WERI-Rb-1 (cell line): ENCODE results near the gene SLC49A3.

Experiments
- DNase-seq: peaks from one replicate; pipeline ENCODE4 v3.0.0-alpha.2; 2020
- H3K27ac ChIP-seq: fragments of 250-450 bp; sonication (Bioruptor Pico); 2 replicates; pipeline ENCODE4 v1.5.1; 2020; ENCODE audit warnings: mild to moderate bottlenecking, moderate library complexity
- H3K27me3 ChIP-seq: fragments of 250-450 bp; sonication (Bioruptor Pico); 2 replicates; pipeline ENCODE4 v1.5.1; 2021; ENCODE audit warnings: mild to moderate bottlenecking, low read depth, moderate library complexity; ENCODE audit not compliant: insufficient read depth, severe bottlenecking
- H3K36me3 ChIP-seq: fragments of 250-450 bp; sonication (Bioruptor Pico); 2 replicates; pipeline ENCODE4 v1.5.1; 2020; ENCODE audit warnings: mild to moderate bottlenecking, moderate library complexity
- H3K4me3 ChIP-seq: 2 replicates; pipeline ENCODE4 v1.5.1; 2011; ENCODE audit warnings: low read depth, mild to moderate bottlenecking, control low read depth, low read length
- H3K9me3 ChIP-seq: fragments of 250-450 bp; sonication (Bioruptor Pico); 2 replicates; pipeline ENCODE4 v1.5.1; 2021; ENCODE audit warnings: mild to moderate bottlenecking, moderate library complexity; ENCODE audit not compliant: severe bottlenecking
- TF ChIP-seq, protein P1 (sequence below): IDR thresholded peaks from 2 replicates; pipeline ENCODE4 v1.5.1; 2011; ENCODE audit warnings: low read depth, mild to moderate bottlenecking, control low read depth, inconsistent platforms, low read length

The SLC49A3 gene

DNA sequence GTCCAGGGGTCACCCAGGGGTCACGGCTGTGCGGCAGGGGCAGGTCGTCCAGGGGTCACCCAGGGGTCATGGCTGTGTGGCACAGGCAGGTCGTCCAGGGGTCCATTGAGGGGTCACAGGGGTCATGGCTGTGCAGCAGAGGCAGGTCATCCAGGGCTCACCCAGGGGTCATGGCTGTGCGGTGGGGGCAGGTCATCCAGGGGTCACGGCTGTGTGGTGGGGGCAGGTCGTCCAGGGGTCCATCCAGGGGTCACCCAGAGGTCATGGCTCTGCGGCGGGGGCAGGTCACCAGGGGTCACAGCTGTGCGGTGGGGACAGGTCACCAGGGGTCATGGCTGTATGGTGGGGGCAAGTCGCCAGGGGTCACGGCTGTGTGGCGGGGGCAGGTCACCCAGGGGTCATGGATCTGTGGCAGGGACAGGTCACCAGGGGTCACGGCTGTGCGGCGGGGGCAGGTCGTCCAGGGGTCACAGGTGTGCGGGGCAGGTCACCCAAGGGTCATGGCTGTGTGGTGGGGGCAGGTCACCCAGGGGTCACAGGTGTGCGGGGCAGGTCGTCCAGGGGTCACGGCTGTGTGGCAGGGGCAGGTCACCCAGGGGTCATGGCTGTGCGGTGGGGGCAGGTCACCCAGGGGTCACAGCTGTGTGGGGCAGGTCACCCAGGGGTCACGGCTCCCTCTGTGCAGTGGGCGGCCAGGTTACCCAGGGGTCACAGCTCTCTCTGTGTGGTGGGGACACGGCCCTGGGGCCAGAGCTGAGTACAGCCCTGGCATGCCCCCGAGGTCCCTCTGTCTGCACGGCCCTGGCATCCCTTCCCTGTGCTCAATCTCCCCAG, 30.9 kb downstream of the SLC49A3 start:
- no peak for DNase-seq
- H3K27ac ChIP-seq = no peak overlapping the region
- peaks cover 29% of the 10 kb centered on the region for H3K36me3 ChIP-seq
- TF ChIP-seq, protein P1, sequence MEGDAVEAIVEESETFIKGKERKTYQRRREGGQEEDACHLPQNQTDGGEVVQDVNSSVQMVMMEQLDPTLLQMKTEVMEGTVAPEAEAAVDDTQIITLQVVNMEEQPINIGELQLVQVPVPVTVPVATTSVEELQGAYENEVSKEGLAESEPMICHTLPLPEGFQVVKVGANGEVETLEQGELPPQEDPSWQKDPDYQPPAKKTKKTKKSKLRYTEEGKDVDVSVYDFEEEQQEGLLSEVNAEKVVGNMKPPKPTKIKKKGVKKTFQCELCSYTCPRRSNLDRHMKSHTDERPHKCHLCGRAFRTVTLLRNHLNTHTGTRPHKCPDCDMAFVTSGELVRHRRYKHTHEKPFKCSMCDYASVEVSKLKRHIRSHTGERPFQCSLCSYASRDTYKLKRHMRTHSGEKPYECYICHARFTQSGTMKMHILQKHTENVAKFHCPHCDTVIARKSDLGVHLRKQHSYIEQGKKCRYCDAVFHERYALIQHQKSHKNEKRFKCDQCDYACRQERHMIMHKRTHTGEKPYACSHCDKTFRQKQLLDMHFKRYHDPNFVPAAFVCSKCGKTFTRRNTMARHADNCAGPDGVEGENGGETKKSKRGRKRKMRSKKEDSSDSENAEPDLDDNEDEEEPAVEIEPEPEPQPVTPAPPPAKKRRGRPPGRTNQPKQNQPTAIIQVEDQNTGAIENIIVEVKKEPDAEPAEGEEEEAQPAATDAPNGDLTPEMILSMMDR = no peak
- H3K4me3 ChIP-seq = no peak overlapping the region
- no peaks in the 10 kb centered on the region for H3K9me3 ChIP-seq
- no peaks in the 10 kb centered on the region for H3K27me3 ChIP-seq

- H3K4me3 ChIP-seq = no peak overlapping the region
Observed at GRCh38 chr4:657338-657833, 31.6 kb downstream of the SLC49A3 start.

DNA sequence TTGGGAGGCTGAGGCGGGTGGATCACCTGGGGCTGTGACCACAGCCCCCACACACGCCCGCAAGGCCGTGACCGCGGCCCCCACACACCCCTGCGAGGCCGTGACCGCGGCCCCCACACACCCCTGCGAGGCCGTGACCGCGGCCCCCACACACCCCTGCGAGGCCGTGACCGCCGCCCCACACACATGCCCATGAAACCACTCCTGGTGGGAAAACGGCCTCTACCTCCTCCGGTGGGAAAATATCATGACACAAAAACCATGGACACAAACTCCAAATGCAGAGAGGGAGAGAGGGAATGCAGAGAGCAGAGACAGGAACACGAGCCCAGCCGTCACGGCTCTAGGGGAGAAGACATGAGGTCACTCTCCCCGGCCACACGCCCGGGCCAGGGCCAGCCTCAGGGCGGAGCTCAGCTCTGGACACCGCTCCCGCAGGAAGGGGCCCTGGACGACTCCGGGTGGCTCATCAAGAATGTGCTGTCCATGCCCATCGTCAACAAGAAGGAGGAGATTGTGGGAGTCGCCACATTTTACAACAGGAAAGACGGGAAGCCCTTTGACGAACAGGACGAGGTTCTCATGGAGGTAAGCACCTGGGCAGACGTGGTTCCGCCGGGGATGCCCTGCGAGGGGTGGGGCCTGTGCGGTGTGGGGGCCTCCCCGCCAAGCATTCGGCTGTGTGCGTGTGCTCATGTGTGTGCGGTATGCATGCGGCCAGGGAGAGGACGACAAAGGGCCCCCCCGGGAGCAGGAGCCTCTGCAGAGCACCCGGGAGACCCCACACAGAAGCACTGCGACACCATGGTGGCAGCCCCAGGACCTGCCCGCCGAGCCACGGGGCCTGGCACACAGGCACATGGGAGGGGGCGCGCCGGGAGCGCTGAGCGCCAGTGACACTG, 32.3 kb downstream of the SLC49A3 start:
- no peaks in the 10 kb centered on the region for H3K9me3 ChIP-seq
- no peak overlapping the region for H3K27ac ChIP-seq
- no peak overlapping the region for H3K4me3 ChIP-seq
- H3K36me3 ChIP-seq = peaks cover 29% of the 10 kb centered on the region
- TF ChIP-seq, protein P1 = no peak
- no peaks in the 10 kb centered on the region for H3K27me3 ChIP-seq
- no peak for DNase-seq

More at GRCh38 chr4:657338-657833, 31.6 kb downstream of the SLC49A3 start:
- H3K27me3 ChIP-seq = no peaks in the 10 kb centered on the region
- DNase-seq = no peak
- TF ChIP-seq, protein P1 = no peak
- H3K27ac ChIP-seq = no peak overlapping the region
- no peaks in the 10 kb centered on the region for H3K9me3 ChIP-seq
- peaks cover 29% of the 10 kb centered on the region for H3K36me3 ChIP-seq

GRCh38 chr4:655464-656151, 33.3 kb downstream of the SLC49A3 start:
- DNase-seq = no peak
- Histone ChIP-seq H3K27ac (no peak overlapping the region; the same call in 1 of the 2 replicates), H3K36me3 (peaks cover 29% of the 10 kb centered on the region), H3K4me3 (no peak overlapping the region), H3K27me3 (no peaks in the 10 kb centered on the region), H3K9me3 (no peaks in the 10 kb centered on the region)
- TF ChIP-seq, protein P1 = no peak

GRCh38 chr4:654871-655463, 34.0 kb downstream of the SLC49A3 start:
- DNase-seq = no peak
- TF ChIP-seq, protein P1 = no peak
- H3K9me3 ChIP-seq = no peaks in the 10 kb centered on the region
- H3K27me3 ChIP-seq = no peaks in the 10 kb centered on the region
- no peak overlapping the region for H3K4me3 ChIP-seq
- peaks cover 27% of the 10 kb centered on the region for H3K36me3 ChIP-seq
- no peak overlapping the region for H3K27ac ChIP-seq
